GM12892 (cell line): ENCODE data around the gene GABRR1.

Experiments used
- POLR2A ChIP-seq: IDR thresholded peaks from 2 replicates; pipeline ENCODE4 v1.6.1; 2011; ENCODE audit warnings: low read depth, low read length, control low read depth
- POLR2AphosphoS5 ChIP-seq: IDR thresholded peaks from 2 replicates; pipeline ENCODE4 v1.6.1; 2011; ENCODE audit warnings: low read depth, low read length, control low read depth

- TF ChIP-seq POLR2AphosphoS5 (no peak), POLR2A (no peak)
Observed at GRCh38 chr6:89161326-89162046, 55.7 kb downstream of the GABRR1 start.
